Hepatocyte (in vitro differentiated cells): ENCODE data around the gene LRRC41. TPM values are rescaled to one million over a fixed set of nuclear protein-coding genes. Genes with fewer than 3 reads are reported as not detected.
A peak's percentile ranks its signal among the peaks of the same experiment; 100 is the strongest.

Experiments used
- DNase-seq: peaks from one replicate; pipeline ENCODE4 v3.0.0-alpha.2; 2016; ENCODE audit warnings: low spot score
- H2AFZ ChIP-seq: fragments of 200-600 bp; sonication (generic); 2 replicates; pipeline ENCODE4 v1.6.0; 2016; ENCODE audit warnings: antibody characterized with exemption, mild to moderate bottlenecking
- H3K27ac ChIP-seq: fragments of 200-600 bp; sonication (generic); 2 replicates; pipeline ENCODE4 v1.5.1; 2016; ENCODE audit warnings: mild to moderate bottlenecking
- H3K27me3 ChIP-seq: fragments of 200-600 bp; sonication (generic); 2 replicates; pipeline ENCODE4 v1.6.1; 2016
- H3K36me3 ChIP-seq: fragments of 200-600 bp; sonication (generic); replicated peaks from 2 replicates; pipeline ENCODE4 v1.5.1; 2016; ENCODE audit warnings: low read depth; ENCODE audit not compliant: insufficient read depth
- H3K4me1 ChIP-seq: fragments of 200-600 bp; sonication (generic); 2 replicates; pipeline ENCODE4 v1.5.1; 2016; ENCODE audit warnings: mild to moderate bottlenecking, moderate library complexity; ENCODE audit not compliant: insufficient read depth
- H3K4me2 ChIP-seq: fragments of 200-600 bp; sonication (generic); 2 replicates; pipeline ENCODE4 v1.6.0; 2016
- H3K4me3 ChIP-seq: fragments of 200-600 bp; sonication (generic); 2 replicates; pipeline ENCODE4 v1.5.1; 2016; ENCODE audit warnings: mild to moderate bottlenecking
- H3K79me2 ChIP-seq: fragments of 200-600 bp; sonication (generic); 2 replicates; pipeline ENCODE4 v1.6.0; 2017; ENCODE audit warnings: mild to moderate bottlenecking
- H3K9me2 ChIP-seq: fragments of 200-600 bp; sonication (generic); replicated peaks from 2 replicates; pipeline ENCODE4 v1.6.0; 2017; ENCODE audit warnings: mild to moderate bottlenecking; ENCODE audit not compliant: insufficient read depth
- H3K9me3 ChIP-seq: fragments of 200-600 bp; sonication (generic); 2 replicates; pipeline ENCODE4 v1.5.1; 2016; ENCODE audit warnings: low read depth, mild to moderate bottlenecking
- H4K20me1 ChIP-seq: fragments of 200-600 bp; sonication (generic); 2 replicates; pipeline ENCODE4 v1.6.0; 2016; ENCODE audit warnings: mild to moderate bottlenecking; ENCODE audit not compliant: insufficient read depth, poor library complexity, severe bottlenecking
- EZH2 ChIP-seq: fragments of 200-600 bp; sonication (generic); IDR thresholded peaks from 2 replicates; pipeline ENCODE4 v1.6.1; 2016; ENCODE audit warnings: antibody characterized with exemption, mild to moderate bottlenecking, borderline replicate concordance
- EZH2phosphoT487 ChIP-seq: fragments of 200-600 bp; sonication (generic); IDR thresholded peaks from one replicate; pipeline ENCODE4 v1.6.1; 2018; ENCODE audit warnings: antibody characterized with exemption, mild to moderate bottlenecking, low read depth, moderate library complexity; ENCODE audit not compliant: unreplicated experiment, severe bottlenecking
- WGBS: methylation state at CpG from one replicate; pipeline ENCODE4 v1.1.6; 2016; ENCODE audit warnings: low lambda C conversion rate; ENCODE audit errors: missing lambda C conversion rate; 5-methylcytosine and 5-hydroxymethylcytosine counted together
- polyA plus RNA-seq: library from polyadenylated mRNA; unstranded; fragments of >200 nt; fragmentation: Nextera tagmentation; extraction: Ambion mirVana; gene quantifications from 2 replicates; pipeline ENCODE4 v1.2.1, GENCODE V29; 2016
- total RNA-seq: library from RNA; depleted of rRNA; stranded (reverse); fragments of >200 nt; gene quantifications from 2 replicates; pipeline ENCODE4 v1.2.3, GENCODE V29; 2014
- TF ChIP-seq, protein P1 (sequence below): fragments of 200-600 bp; sonication (generic); IDR thresholded peaks from 2 replicates; pipeline ENCODE4 v1.5.1; 2016; ENCODE audit warnings: antibody characterized with exemption, mild to moderate bottlenecking; ENCODE audit not compliant: poor library complexity

LRRC41 gene
- total and polyA plus RNA-seq, 2 experiments from 2014 or later = 104 to 123 TPM

DNA sequence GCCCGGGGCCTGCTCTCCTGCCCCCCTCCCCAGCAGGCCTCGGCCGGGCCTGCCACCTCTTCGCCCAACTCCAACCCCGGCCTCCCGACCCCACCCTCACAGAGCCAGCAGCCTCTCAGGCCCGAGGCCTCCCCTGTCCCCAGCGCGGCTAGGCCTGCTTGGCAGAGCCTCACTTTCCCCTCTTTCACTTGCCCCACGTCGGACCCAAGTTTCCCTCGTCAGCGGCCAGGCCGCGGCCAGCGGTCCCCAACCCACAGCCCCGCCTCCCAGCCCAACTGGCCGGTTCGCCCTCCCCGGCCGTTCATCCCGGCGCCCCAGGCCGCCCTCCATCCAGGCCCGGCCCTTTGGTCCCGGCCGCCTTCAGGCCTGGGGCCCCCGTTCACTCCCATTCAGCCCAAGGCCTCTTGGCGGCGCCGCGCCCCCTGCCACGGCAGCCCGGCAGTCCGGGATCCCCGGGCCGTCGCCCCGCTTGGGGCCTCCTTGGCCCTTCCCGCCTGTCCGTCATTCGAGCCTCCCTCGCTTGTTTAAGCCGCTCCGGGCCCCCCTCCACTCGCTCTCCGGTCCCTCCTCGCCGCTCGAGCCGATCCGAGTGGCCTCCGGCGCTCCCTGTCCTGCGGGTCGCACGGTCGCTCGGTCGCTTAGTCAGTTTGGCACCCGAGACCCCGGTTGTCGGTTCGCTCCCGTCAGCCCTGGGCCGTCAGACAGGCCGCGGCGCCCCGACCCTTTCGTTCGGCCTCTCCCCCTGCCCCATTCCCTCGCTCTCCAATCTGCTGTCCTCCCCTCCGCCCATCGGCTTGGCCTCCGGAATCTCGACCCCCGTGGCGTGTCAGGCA, 1.4 kb downstream of the LRRC41 start:
- Histone ChIP-seq H4K20me1 (peaks cover 51% of the 10 kb centered on the region), H3K27me3 (no peaks in the 10 kb centered on the region), H3K9me2 (no peaks in the 10 kb centered on the region), H3K79me2 (peaks cover 92% of the 10 kb centered on the region), H3K4me2 (peak overlapping the region; percentile 85), H3K9me3 (no peaks in the 10 kb centered on the region), H3K27ac (peak overlapping the region; percentile 99), H2AFZ (peak overlapping the region; percentile 72), H3K36me3 (no peaks in the 10 kb centered on the region), H3K4me1 (peaks cover 27% of the 10 kb centered on the region), H3K4me3 (peak overlapping the region; percentile 87)
- no peak for TF ChIP-seq EZH2phosphoT487
- TF ChIP-seq, protein P1, sequence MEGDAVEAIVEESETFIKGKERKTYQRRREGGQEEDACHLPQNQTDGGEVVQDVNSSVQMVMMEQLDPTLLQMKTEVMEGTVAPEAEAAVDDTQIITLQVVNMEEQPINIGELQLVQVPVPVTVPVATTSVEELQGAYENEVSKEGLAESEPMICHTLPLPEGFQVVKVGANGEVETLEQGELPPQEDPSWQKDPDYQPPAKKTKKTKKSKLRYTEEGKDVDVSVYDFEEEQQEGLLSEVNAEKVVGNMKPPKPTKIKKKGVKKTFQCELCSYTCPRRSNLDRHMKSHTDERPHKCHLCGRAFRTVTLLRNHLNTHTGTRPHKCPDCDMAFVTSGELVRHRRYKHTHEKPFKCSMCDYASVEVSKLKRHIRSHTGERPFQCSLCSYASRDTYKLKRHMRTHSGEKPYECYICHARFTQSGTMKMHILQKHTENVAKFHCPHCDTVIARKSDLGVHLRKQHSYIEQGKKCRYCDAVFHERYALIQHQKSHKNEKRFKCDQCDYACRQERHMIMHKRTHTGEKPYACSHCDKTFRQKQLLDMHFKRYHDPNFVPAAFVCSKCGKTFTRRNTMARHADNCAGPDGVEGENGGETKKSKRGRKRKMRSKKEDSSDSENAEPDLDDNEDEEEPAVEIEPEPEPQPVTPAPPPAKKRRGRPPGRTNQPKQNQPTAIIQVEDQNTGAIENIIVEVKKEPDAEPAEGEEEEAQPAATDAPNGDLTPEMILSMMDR = peak; percentile 22
- WGBS = under 1% methylated on average over 41 of the region's 79 CpGs
- DNase-seq = peak; percentile 87

GRCh38 chr1:46301406-46301807, 2.0 kb downstream of the LRRC41 start:
- peaks cover 92% of the 10 kb centered on the region for H3K79me2 ChIP-seq
- WGBS = 8% methylated on average over 7 of the region's 17 CpGs
- TF ChIP-seq EZH2phosphoT487 (no peak), EZH2 (no peak)
- TF ChIP-seq, protein P1 = no peak

DNA sequence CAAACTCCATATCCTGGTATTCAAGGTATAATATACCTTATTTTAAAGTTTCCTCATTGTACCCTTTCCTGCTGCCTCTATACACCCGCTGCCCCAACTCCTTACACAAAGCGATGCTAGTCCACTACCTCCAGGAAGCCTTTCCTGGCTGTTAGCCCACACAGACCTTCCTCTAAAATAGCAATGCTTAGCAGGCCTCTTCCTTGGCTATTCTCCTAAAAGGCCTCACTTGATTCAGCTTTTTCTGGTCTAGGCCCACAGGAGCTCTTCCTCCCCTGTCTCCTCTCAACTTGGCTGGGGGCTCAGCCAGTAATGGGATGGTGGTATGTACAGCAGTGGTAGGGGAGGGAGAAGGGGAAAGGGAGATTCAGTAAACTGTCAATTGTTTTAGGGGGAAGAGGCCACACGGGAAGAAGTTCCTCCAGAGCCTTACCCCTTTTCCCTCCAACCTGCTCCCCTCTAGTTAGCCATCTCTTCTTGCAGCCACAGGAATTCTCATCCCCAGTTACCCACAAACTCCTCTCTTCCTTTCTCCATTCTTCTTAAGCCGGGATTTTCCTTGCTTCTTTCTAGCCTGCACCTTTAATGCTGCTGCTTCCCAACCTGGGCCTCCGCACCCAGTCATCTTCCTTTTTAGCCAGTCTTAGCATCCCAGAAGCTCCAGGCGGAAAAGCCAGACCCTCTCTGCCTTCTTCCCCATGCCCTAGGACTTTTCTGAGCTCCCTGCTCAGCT, 2.6 kb downstream of the LRRC41 start:
- Histone ChIP-seq H3K36me3 (no peaks in the 10 kb centered on the region), H2AFZ (no peak overlapping the region), H3K4me1 (peaks cover 27% of the 10 kb centered on the region), H4K20me1 (peaks cover 45% of the 10 kb centered on the region), H3K9me3 (no peaks in the 10 kb centered on the region), H3K27me3 (no peaks in the 10 kb centered on the region), H3K79me2 (peaks cover 91% of the 10 kb centered on the region), H3K27ac (peak overlapping the region; percentile 99), H3K4me2 (peak overlapping the region; percentile 85), H3K4me3 (peak overlapping the region; percentile 87), H3K9me2 (no peaks in the 10 kb centered on the region)
- peak; percentile 21 for DNase-seq
- 57% methylated on average over 6 of the region's 6 CpGs for WGBS
- TF ChIP-seq EZH2 (no peak), EZH2phosphoT487 (no peak)
- TF ChIP-seq, protein P1 = no peak

More at GRCh38 chr1:46301406-46301807, 2.0 kb downstream of the LRRC41 start:
- Histone ChIP-seq H3K4me3 (peak overlapping the region; percentile 87), H3K36me3 (no peaks in the 10 kb centered on the region), H2AFZ (peak overlapping the region; percentile 72), H3K4me2 (peak overlapping the region; percentile 85), H3K27me3 (no peaks in the 10 kb centered on the region), H3K4me1 (peaks cover 27% of the 10 kb centered on the region), H3K27ac (peak overlapping the region; percentile 99), H3K9me3 (no peaks in the 10 kb centered on the region), H4K20me1 (peaks cover 45% of the 10 kb centered on the region), H3K9me2 (no peaks in the 10 kb centered on the region)
- peak; percentile 25 for DNase-seq
